Measurements from ENCODE around the gene MVB12B. TPM values are rescaled to one million over a fixed set of nuclear protein-coding genes. Genes with fewer than 3 reads are reported as not detected.

The MVB12B gene
- total RNA-seq, 1 experiment from 2014 or later, result 9.4 TPM

- ChIA-PET CTCF (no interaction called here), POLR2A (no interaction called here)
- no peak for TF ChIP-seq SIN3A (IDR thresholded peaks at IDR 0.05; ENCODE audit: borderline replicate concordance, insufficient read depth, low read depth, low read length)
- no peak for TF ChIP-seq POLR2AphosphoS5 (IDR thresholded peaks at IDR 0.05; ENCODE audit: low read depth, low read length)
- TF ChIP-seq CTCF (IDR thresholded peaks at IDR 0.05), result no peak
- no peak for TF ChIP-seq TCF7L2 (IDR thresholded peaks at IDR 0.05; ENCODE audit: low read depth, low read length)
- no peak for TF ChIP-seq REST (IDR thresholded peaks at IDR 0.05; ENCODE audit: insufficient read depth in 1 of 2, low read depth in 2 of 2, low read length in 1 of 2)
- BruUV-seq (replicated peaks), result no TSS peak
- no peaks in the 10 kb centered on the region for H3K36me3 ChIP-seq (ENCODE audit: control insufficient read depth, insufficient read depth, low read length)
- H3K27me3 ChIP-seq (ENCODE audit: control insufficient read depth, insufficient read depth, low read length), result no peaks in the 10 kb centered on the region
- H3K4me1 ChIP-seq (ENCODE audit: control insufficient read depth, insufficient read depth, low read length), result no peaks in the 10 kb centered on the region
- H3K4me3 ChIP-seq (ENCODE audit: low read depth in 2 of 2, low read length in 2 of 2), result no peak overlapping the region
- in situ Hi-C loops (cut with HindIII; ENCODE audit: low pct_unique_long_range_greater_than_20kb, low sequenced_read_pairs) (no loop called here), intact Hi-C loops (cut with micrococcal nuclease; ENCODE audit: unreplicated experiment) (no loop called here)
- DNase-seq (ENCODE audit: low read depth, low spot score) (no peak), ATAC-seq (no peak)
- H3K9me3 ChIP-seq (ENCODE audit: control insufficient read depth, insufficient read depth, low read depth, low read length), result no peaks in the 10 kb centered on the region
- H3K27ac ChIP-seq (ENCODE audit: low read length), result no peak overlapping the region
These were observed 14.8 kb downstream of the MVB12B start for GRCh38 chr9:126341426-126341825.

DNA sequence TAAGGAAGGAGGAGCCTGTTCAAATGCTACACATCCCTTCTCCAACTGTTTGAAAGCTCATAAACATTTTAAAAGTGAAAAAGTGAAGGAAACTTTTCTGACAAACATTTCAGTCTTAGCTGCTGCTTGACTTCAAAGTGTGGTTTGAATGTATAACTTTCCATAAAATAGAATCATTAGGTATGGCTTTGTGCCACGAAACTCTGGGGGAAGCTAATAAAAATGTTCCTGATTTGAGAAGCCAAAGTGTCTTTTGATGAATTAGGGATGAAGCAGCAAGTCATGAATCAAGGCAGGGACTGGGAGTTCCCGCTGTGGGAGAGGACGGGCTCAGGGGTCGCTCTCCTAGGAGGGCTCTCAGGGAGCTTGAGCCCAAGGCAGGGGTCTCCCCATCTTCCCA is 15.3 kb downstream of the MVB12B start:
- Histone ChIP-seq H3K4me1 (ENCODE audit: control insufficient read depth, insufficient read depth, low read length) (no peaks in the 10 kb centered on the region), H3K27me3 (ENCODE audit: control insufficient read depth, insufficient read depth, low read length) (no peaks in the 10 kb centered on the region), H3K9me3 (ENCODE audit: control insufficient read depth, insufficient read depth, low read depth, low read length) (no peaks in the 10 kb centered on the region), H3K4me3 (ENCODE audit: low read depth in 2 of 2, low read length in 2 of 2) (no peak overlapping the region), H3K36me3 (ENCODE audit: control insufficient read depth, insufficient read depth, low read length) (no peaks in the 10 kb centered on the region), H3K27ac (ENCODE audit: low read length) (no peak overlapping the region)
- intact Hi-C loops (cut with micrococcal nuclease; ENCODE audit: unreplicated experiment), result no loop called here
- BruUV-seq (replicated peaks), result no TSS peak
- ChIA-PET CTCF (no interaction called here), POLR2A (no interaction called here)
- no peak for ATAC-seq
- DNase-seq (ENCODE audit: low read depth, low spot score), result no peak
- in situ Hi-C loops (cut with HindIII; ENCODE audit: low pct_unique_long_range_greater_than_20kb, low sequenced_read_pairs), result no loop called here
- TF ChIP-seq REST (IDR thresholded peaks at IDR 0.05; ENCODE audit: insufficient read depth in 1 of 2, low read depth in 2 of 2, low read length in 1 of 2) (no peak), POLR2AphosphoS5 (IDR thresholded peaks at IDR 0.05; ENCODE audit: low read depth, low read length) (no peak), SIN3A (IDR thresholded peaks at IDR 0.05; ENCODE audit: borderline replicate concordance, insufficient read depth, low read depth, low read length) (no peak), TCF7L2 (IDR thresholded peaks at IDR 0.05; ENCODE audit: low read depth, low read length) (no peak), CTCF (IDR thresholded peaks at IDR 0.05) (no peak)
